GM06990 (cell line): ENCODE data around the gene ZNF212.

ENCODE experiments used
- DNase-seq: peaks from one replicate; pipeline ENCODE4 v3.0.0-alpha.2; 2011; ENCODE audit not compliant: insufficient read length; ENCODE audit errors: extremely low read depth
- H3K27me3 ChIP-seq: replicated peaks from 2 replicates; pipeline ENCODE4 v1.6.0; 2011; ENCODE audit warnings: low read length; ENCODE audit not compliant: control insufficient read depth, insufficient read depth
- H3K36me3 ChIP-seq: 2 replicates; pipeline ENCODE4 v1.5.1; 2011; ENCODE audit warnings: low read length; ENCODE audit not compliant: control insufficient read depth, insufficient read depth
- H3K4me3 ChIP-seq: replicated peaks from 2 replicates; pipeline ENCODE4 v1.5.1; 2011; ENCODE audit warnings: low read depth, mild to moderate bottlenecking, control low read depth, low read length
- TF ChIP-seq, protein P1 (sequence below): IDR thresholded peaks from 2 replicates; pipeline ENCODE4 v1.5.1; 2011; ENCODE audit warnings: low read length, control low read depth, mild to moderate bottlenecking, inconsistent platforms; ENCODE audit not compliant: insufficient read depth, poor library complexity, severe bottlenecking

Gene ZNF212

DNA sequence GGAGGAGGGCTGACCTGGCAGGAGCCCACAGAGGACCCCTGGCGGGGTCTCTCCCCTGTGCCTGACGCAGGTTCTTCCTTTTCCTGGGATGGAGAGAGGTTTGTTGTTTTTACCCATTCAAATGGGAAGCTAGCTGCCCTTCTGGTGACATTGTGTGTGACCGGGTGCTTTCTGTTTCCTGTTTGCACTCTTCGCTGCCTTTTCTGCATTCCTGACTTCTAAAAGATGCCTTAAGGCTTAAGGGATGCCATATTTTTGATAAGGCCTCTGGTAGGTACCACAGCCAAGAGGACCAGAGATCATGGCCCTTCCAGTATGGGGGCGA, 42.8 kb downstream of the ZNF212 start:
- H3K36me3 ChIP-seq, result peaks cover 10% of the 10 kb centered on the region
- H3K4me3 ChIP-seq, result no peak overlapping the region
- TF ChIP-seq, protein P1, sequence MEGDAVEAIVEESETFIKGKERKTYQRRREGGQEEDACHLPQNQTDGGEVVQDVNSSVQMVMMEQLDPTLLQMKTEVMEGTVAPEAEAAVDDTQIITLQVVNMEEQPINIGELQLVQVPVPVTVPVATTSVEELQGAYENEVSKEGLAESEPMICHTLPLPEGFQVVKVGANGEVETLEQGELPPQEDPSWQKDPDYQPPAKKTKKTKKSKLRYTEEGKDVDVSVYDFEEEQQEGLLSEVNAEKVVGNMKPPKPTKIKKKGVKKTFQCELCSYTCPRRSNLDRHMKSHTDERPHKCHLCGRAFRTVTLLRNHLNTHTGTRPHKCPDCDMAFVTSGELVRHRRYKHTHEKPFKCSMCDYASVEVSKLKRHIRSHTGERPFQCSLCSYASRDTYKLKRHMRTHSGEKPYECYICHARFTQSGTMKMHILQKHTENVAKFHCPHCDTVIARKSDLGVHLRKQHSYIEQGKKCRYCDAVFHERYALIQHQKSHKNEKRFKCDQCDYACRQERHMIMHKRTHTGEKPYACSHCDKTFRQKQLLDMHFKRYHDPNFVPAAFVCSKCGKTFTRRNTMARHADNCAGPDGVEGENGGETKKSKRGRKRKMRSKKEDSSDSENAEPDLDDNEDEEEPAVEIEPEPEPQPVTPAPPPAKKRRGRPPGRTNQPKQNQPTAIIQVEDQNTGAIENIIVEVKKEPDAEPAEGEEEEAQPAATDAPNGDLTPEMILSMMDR, result no peak
- H3K27me3 ChIP-seq, result no peaks in the 10 kb centered on the region
- DNase-seq, result no peak

- no peak for DNase-seq
These were observed 43.9 kb downstream of the ZNF212 start for GRCh38 chr7:149283321-149283720.

DNA sequence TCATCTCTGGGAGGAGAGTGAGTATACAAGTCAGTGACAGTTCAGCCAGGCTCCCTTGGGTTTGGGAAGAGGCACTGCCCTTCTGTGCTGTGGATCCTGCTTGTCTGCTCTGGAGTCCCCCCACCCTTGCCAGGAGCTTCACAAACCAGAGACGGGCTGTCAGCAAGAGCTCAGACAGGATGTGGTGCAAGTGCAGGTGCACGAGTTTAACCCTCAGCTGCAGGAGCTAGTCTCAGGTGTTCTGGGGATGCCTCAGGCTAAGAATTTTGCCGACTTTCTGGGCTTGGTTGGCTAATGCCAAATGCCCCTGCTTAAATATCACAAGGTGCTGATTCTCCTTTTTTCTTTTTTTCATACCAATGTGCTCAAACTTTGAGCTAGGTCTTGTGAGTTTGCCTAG, 44.9 kb downstream of the ZNF212 start:
- Histone ChIP-seq H3K36me3 (peaks cover 1% of the 10 kb centered on the region), H3K27me3 (no peaks in the 10 kb centered on the region), H3K4me3 (no peak overlapping the region)
- TF ChIP-seq, protein P1, result no peak
- DNase-seq, result no peak

More at GRCh38 chr7:149283321-149283720, 43.9 kb downstream of the ZNF212 start:
- Histone ChIP-seq H3K36me3 (peaks cover 6% of the 10 kb centered on the region), H3K4me3 (no peak overlapping the region), H3K27me3 (no peaks in the 10 kb centered on the region)
- TF ChIP-seq, protein P1, result no peak

- no peaks in the 10 kb centered on the region for H3K27me3 ChIP-seq
- peaks cover 4% of the 10 kb centered on the region for H3K36me3 ChIP-seq
- peak overlapping the region; percentile 62 for H3K4me3 ChIP-seq
- TF ChIP-seq, protein P1, result peak; percentile 26
- DNase-seq, result peak; percentile 95
These were observed 45.6 kb downstream of the ZNF212 start for GRCh38 chr7:149284850-149285585.

DNA sequence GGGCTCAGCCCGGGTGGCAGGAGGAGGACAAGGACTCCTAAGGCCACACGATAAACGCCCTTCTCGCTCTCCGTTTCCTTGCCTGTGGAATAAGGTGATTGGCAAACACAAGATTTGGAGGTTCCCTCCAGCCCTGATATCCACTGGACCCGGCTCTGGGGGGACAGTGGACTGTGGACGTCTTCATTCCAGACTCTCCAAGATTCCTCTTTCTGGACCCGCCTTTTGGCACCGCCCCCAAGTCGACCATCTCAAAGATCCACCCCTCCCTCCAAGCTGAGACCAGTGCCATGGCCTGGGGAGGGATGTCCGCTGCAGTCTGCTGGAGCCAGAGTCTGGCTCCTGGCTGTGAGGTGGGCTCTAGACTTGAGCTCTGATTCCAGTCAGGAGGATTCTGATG, 46.2 kb downstream of the ZNF212 start:
- H3K36me3 ChIP-seq, result peaks cover 4% of the 10 kb centered on the region
- H3K4me3 ChIP-seq, result peak overlapping the region; percentile 62
- TF ChIP-seq, protein P1, result no peak
- no peak for DNase-seq
- H3K27me3 ChIP-seq, result no peaks in the 10 kb centered on the region
